DMS153 treated with DMSO at 0.1 percent for 48 hours (cell line): Measurements from ENCODE around the gene NPL.

ENCODE experiments used
- DNase-seq: peaks from one replicate; lab custom pipeline; 2025; ENCODE audit not compliant: unreplicated experiment; lab: John Stamatoyannopoulos, UW

The NPL gene

GRCh38 chr1:182777386-182777785 lies 12.2 kb upstream of the NPL start:
- no peak for DNase-seq

- no peak for DNase-seq
Measured at GRCh38 chr1:182778862-182779261, 10.7 kb upstream of the NPL start.

GRCh38 chr1:182779530-182779929 lies 10.0 kb upstream of the NPL start:
- no peak for DNase-seq

GRCh38 chr1:182781841-182782586 lies 7.6 kb upstream of the NPL start:
- DNase-seq: peak; percentile 90

GRCh38 chr1:182782587-182782913 lies 7.0 kb upstream of the NPL start:
- no peak for DNase-seq

- DNase-seq: no peak
Measured at GRCh38 chr1:182783068-182783467, 6.5 kb upstream of the NPL start.

GRCh38 chr1:182784556-182785171 lies 4.9 kb upstream of the NPL start:
- DNase-seq: peak; percentile 33

- DNase-seq: no peak
Measured at GRCh38 chr1:182785181-182785580, 4.4 kb upstream of the NPL start.

- DNase-seq: peak; percentile 85
Measured at GRCh38 chr1:182786223-182786994, 3.2 kb upstream of the NPL start.

GRCh38 chr1:182786995-182787324 lies 2.6 kb upstream of the NPL start:
- DNase-seq: no peak

GRCh38 chr1:182791281-182792179 lies 2.0 kb downstream of the NPL start:
- no peak for DNase-seq

GRCh38 chr1:182794091-182794490 lies 4.5 kb downstream of the NPL start:
- DNase-seq: no peak

GRCh38 chr1:182794676-182795201 lies 5.2 kb downstream of the NPL start:
- no peak for DNase-seq

GRCh38 chr1:182795563-182796228 lies 6.1 kb downstream of the NPL start:
- DNase-seq: peak; percentile 36

GRCh38 chr1:182802006-182802803 lies 12.6 kb downstream of the NPL start:
- DNase-seq: no peak

GRCh38 chr1:182803846-182804245 lies 14.3 kb downstream of the NPL start:
- DNase-seq: no peak

GRCh38 chr1:182806015-182806678 lies 16.6 kb downstream of the NPL start:
- peak; percentile 12 for DNase-seq

- no peak for DNase-seq
Measured at GRCh38 chr1:182807907-182808306, 18.3 kb downstream of the NPL start.

- DNase-seq: no peak
Measured at GRCh38 chr1:182809414-182809957, 19.9 kb downstream of the NPL start.
